ENCODE measurements around the gene NEK4. TPM values are rescaled to one million over a fixed set of nuclear protein-coding genes. Genes with fewer than 3 reads are reported as not detected.

NEK4 gene
- total RNA-seq, 1 experiment from 2014 or later = 36.2 TPM

- TF ChIP-seq REST (IDR thresholded peaks at IDR 0.05; ENCODE audit: low read depth) (no peak), ZNF274 (IDR thresholded peaks at IDR 0.05; ENCODE audit: low read depth, low read length) (no peak), ATF3 (IDR thresholded peaks at IDR 0.05) (no peak), CEBPB (IDR thresholded peaks at IDR 0.05; ENCODE audit: low read depth) (no peak), ELF1 (IDR thresholded peaks at IDR 0.05; ENCODE audit: borderline replicate concordance, low read depth) (no peak), POLR2A (IDR thresholded peaks at IDR 0.05; ENCODE audit: borderline replicate concordance, extremely low read depth, insufficient read depth, insufficient read length) (no peak)
These were observed 49.2 kb upstream of the NEK4 start (continued) for GRCh38 chr3:52819936-52820335.

DNA sequence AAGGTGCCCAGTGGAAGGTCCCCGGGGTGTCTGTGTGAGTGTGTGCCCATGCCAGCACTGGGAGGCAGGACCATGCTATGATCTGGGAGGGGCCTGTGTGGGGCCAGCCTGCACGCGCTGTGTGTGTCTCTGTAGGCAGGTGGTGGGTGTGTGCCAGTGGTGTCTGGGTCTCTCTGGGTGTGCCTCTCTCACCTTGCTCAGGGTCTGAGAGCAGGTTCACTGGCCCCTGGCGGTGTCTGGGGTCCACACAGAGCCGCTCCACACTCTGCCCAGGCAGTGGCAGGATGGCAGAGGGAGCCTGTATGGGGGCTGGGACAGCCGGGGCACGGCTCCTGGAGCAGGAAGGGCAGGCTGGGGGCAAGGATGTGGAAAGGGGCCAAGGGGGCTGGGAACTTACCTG is 47.1 kb upstream of the NEK4 start:
- Histone ChIP-seq H2AFZ (ENCODE audit: low read depth, low read length, poor library complexity, severe bottlenecking) (no peak overlapping the region), H3K9ac (ENCODE audit: low read length) (no peak overlapping the region), H3K9me2 (ENCODE audit: insufficient read depth) (no peaks in the 10 kb centered on the region), H3K27me3 (ENCODE audit: insufficient read depth, low read length) (no peaks in the 10 kb centered on the region), H3K79me2 (ENCODE audit: insufficient read depth, low read length) (no peaks in the 10 kb centered on the region), H3K36me3 (ENCODE audit: control insufficient read depth in 1 of 2, insufficient read depth in 2 of 2, low read length in 2 of 2) (no peaks in the 10 kb centered on the region), H3K4me1 (ENCODE audit: control insufficient read depth in 1 of 2, insufficient read depth in 2 of 2, low read length in 2 of 2) (peaks cover 0 to 6% of the 10 kb centered on the region in 2 experiments; a peak in 1 of 4 replicates), H3K4me2 (ENCODE audit: low read length) (no peak overlapping the region), H4K20me1 (ENCODE audit: insufficient read depth) (no peaks in the 10 kb centered on the region), H3K27ac (ENCODE audit: low read depth, low read length) (no peak overlapping the region), H3K9me3 (ENCODE audit: control insufficient read depth in 1 of 2, insufficient read depth in 1 of 2, low read depth in 1 of 2, low read length in 2 of 2) (no peaks in the 10 kb centered on the region), H3K4me3 (replicated peaks in 1 of 2; ENCODE audit: low read depth in 1 of 2, low read length in 2 of 2) (no peak overlapping the region)
- ChIA-PET CTCF (no interaction called here), RAD21 (ENCODE audit: low non-redundant PET in 1 of 2, low total read pairs in 2 of 2, uncharacterized antibody in 2 of 2, unreplicated experiment in 2 of 2) (no interaction called here), POLR2A (no interaction called here)
- BruUV-seq (replicated peaks) = no TSS peak
- intact Hi-C loops (cut with micrococcal nuclease) = no loop called here
- DNase-seq (ENCODE audit: low read depth, low spot score) (no peak), ATAC-seq (no peak)
- no peak for TF ChIP-seq ELF1 (IDR thresholded peaks at IDR 0.05; ENCODE audit: borderline replicate concordance, low read depth)
- no peak for TF ChIP-seq SP1 (IDR thresholded peaks at IDR 0.05; ENCODE audit: low read depth)
- TF ChIP-seq EZH2 (IDR thresholded peaks at IDR 0.05) = no peak
- no peak for TF ChIP-seq MAX (IDR thresholded peaks at IDR 0.05)
